IMR-90 (cell line): ENCODE results near the gene ARRB1. TPM values are rescaled to one million over a fixed set of nuclear protein-coding genes. Genes with fewer than 3 reads are reported as not detected.

Experiments
- ATAC-seq: fragments of 200-7000 bp; cut with Tn5 transposase; 2 replicates; pipeline ENCODE4 v1.9.1; 2020; ENCODE audit warnings: low read depth, mild to moderate bottlenecking, moderate library complexity
- BruUV-seq: library from RNA; stranded (reverse); fragments of 400-500 nt; replicated peaks from 2 replicates; lab custom pipeline; 2021; lab: Mats Ljungman, UMichigan
- CTCF ChIA-PET: fragments of 300-600 bp; formaldehyde crosslinking; extraction: SDS; loops from one replicate; lab custom pipeline; 2021; ENCODE audit warnings: antibody characterized with exemption; lab: Yijun Ruan, JAX
- POLR2A ChIA-PET: fragments of 300-600 bp; sonication (Branson Sonifier 250); formaldehyde crosslinking; loops from one replicate; lab custom pipeline; 2022; ENCODE audit warnings: antibody characterized with exemption; ENCODE audit not compliant: unreplicated experiment; lab: Charles Lee
- DNase-seq: peaks from one replicate; pipeline ENCODE4 v3.0.0; 2013
- H2AFZ ChIP-seq: replicated peaks from 2 replicates; pipeline ENCODE3; 2013; ENCODE audit warnings: low read length, mild to moderate bottlenecking; ENCODE audit not compliant: poor library complexity
- H2AK5ac ChIP-seq: 2 replicates; pipeline ENCODE4 v1.6.1; 2013; ENCODE audit warnings: low read depth, low read length, inconsistent platforms
- H2AK9ac ChIP-seq: replicated peaks from 2 replicates; pipeline ENCODE3; 2013; ENCODE audit warnings: mild to moderate bottlenecking, low read depth, low read length, moderate library complexity; ENCODE audit not compliant: poor library complexity
- H2BK120ac ChIP-seq: 2 replicates; pipeline ENCODE4 v1.6.1; 2013; ENCODE audit warnings: low read depth, low read length, inconsistent platforms
- H2BK15ac ChIP-seq: 3 replicates; pipeline ENCODE4 v1.6.1; 2013; ENCODE audit warnings: low read depth, low read length, inconsistent platforms
- H2BK20ac ChIP-seq: 2 replicates; pipeline ENCODE4 v1.6.1; 2013; ENCODE audit warnings: low read depth, mild to moderate bottlenecking, inconsistent platforms, low read length, moderate library complexity
- H2BK5ac ChIP-seq: 2 replicates; pipeline ENCODE4 v1.6.1; 2013; ENCODE audit warnings: mild to moderate bottlenecking, low read depth, low read length, inconsistent platforms; ENCODE audit not compliant: poor library complexity, severe bottlenecking
- H3K14ac ChIP-seq: replicated peaks from 2 replicates; pipeline ENCODE4 v1.6.1; 2013; ENCODE audit warnings: low read depth, low read length, inconsistent platforms
- H3K18ac ChIP-seq: 2 replicates; pipeline ENCODE4 v1.6.1; 2013; ENCODE audit warnings: low read depth, low read length, control low read depth
- H3K23ac ChIP-seq: 2 replicates; pipeline ENCODE4 v1.6.1; 2013; ENCODE audit warnings: low read depth, low read length, inconsistent platforms
- H3K27ac ChIP-seq: 2 replicates; pipeline ENCODE4 v1.5.1; 2013; ENCODE audit warnings: mild to moderate bottlenecking, control low read depth, low read length; ENCODE audit not compliant: insufficient read depth
- H3K27me3 ChIP-seq: 2 replicates; pipeline ENCODE4 v1.6.1; 2013; ENCODE audit warnings: low read length; ENCODE audit not compliant: control insufficient read depth, insufficient read depth
- H3K36me3 ChIP-seq: 2 replicates; pipeline ENCODE4 v1.6.1; 2013; ENCODE audit warnings: low read length, mixed read lengths; ENCODE audit not compliant: control insufficient read depth, insufficient read depth
- H3K4ac ChIP-seq: 2 replicates; pipeline ENCODE4 v1.6.1; 2013; ENCODE audit warnings: low read depth, low read length, inconsistent platforms
- H3K4me1 ChIP-seq: 2 replicates; pipeline ENCODE4 v1.6.1; 2013; ENCODE audit warnings: low read length, mixed read lengths; ENCODE audit not compliant: control insufficient read depth, insufficient read depth
- H3K4me2 ChIP-seq: 2 replicates; pipeline ENCODE4 v1.6.1; 2013; ENCODE audit warnings: low read depth, mild to moderate bottlenecking, control low read depth, low read length, moderate library complexity
- H3K4me3 ChIP-seq: 2 replicates; pipeline ENCODE4 v1.5.1; 2013; ENCODE audit warnings: low read depth, mild to moderate bottlenecking, control low read depth, low read length, moderate library complexity; ENCODE audit not compliant: insufficient read depth
- H3K56ac ChIP-seq: 2 replicates; pipeline ENCODE4 v1.6.1; 2013; ENCODE audit warnings: low read length, inconsistent platforms; ENCODE audit not compliant: insufficient read depth; ENCODE audit errors: extremely low read depth
- H3K79me1 ChIP-seq, 2 experiments: 2 replicates each; pipeline ENCODE4 v1.6.1; 2013; ENCODE audit warnings: low read length in 2 of 2, inconsistent platforms in 1 of 2, low read depth in 1 of 2
- H3K9ac ChIP-seq: 2 replicates; pipeline ENCODE4 v1.6.1; 2013; ENCODE audit warnings: low read depth, low read length, control low read depth
- H3K9me1 ChIP-seq: 2 replicates; pipeline ENCODE4 v1.6.1; 2013; ENCODE audit warnings: low read length, inconsistent platforms; ENCODE audit not compliant: insufficient read depth
- H3K9me3 ChIP-seq: 2 replicates; pipeline ENCODE4 v1.6.1; 2013; ENCODE audit warnings: low read length; ENCODE audit not compliant: control insufficient read depth, insufficient read depth
- H4K20me1 ChIP-seq: 2 replicates; pipeline ENCODE4 v1.6.1; 2013; ENCODE audit warnings: low read length, inconsistent platforms; ENCODE audit not compliant: insufficient read depth
- H4K5ac ChIP-seq: 2 replicates; pipeline ENCODE4 v1.6.1; 2013; ENCODE audit warnings: mild to moderate bottlenecking, low read depth, low read length, control low read depth
- H4K8ac ChIP-seq, 2 experiments: 2 replicates each; pipeline ENCODE4 v1.6.1; 2013; ENCODE audit warnings: low read depth in 2 of 2, low read length in 2 of 2, control low read depth in 1 of 2, inconsistent platforms in 1 of 2
- H4K91ac ChIP-seq: 2 replicates; pipeline ENCODE4 v1.6.1; 2013; ENCODE audit warnings: low read depth, low read length, inconsistent platforms; ENCODE audit not compliant: insufficient read depth
- BHLHE40 ChIP-seq: fragments of 150-350 bp; IDR thresholded peaks from 2 replicates; pipeline ENCODE4 v1.6.1; 2016; ENCODE audit warnings: mild to moderate bottlenecking, low read depth, low read length
- CEBPB ChIP-seq: IDR thresholded peaks from 2 replicates; pipeline ENCODE4 v1.6.1; 2012; ENCODE audit warnings: low read depth, low read length, improper control_type of control experiment
- ELK1 ChIP-seq: fragments of 150-350 bp; IDR thresholded peaks from 2 replicates; pipeline ENCODE4 v1.6.1; 2016; ENCODE audit warnings: low read depth, mild to moderate bottlenecking, low read length, moderate library complexity, borderline replicate concordance
- FOS ChIP-seq: fragments of 150-350 bp; IDR thresholded peaks from 2 replicates; pipeline ENCODE4 v1.6.1; 2016; ENCODE audit warnings: low read depth, low read length
- MAFK ChIP-seq: IDR thresholded peaks from 2 replicates; pipeline ENCODE4 v1.6.1; 2012; ENCODE audit warnings: low read depth, low read length, improper control_type of control experiment
- MAZ ChIP-seq: IDR thresholded peaks from 2 replicates; pipeline ENCODE4 v1.6.1; 2012; ENCODE audit warnings: low read depth, mild to moderate bottlenecking, low read length, improper control_type of control experiment, moderate library complexity, borderline replicate concordance
- MXI1 ChIP-seq: IDR thresholded peaks from 2 replicates; pipeline ENCODE4 v1.6.1; 2012; ENCODE audit warnings: low read depth, mild to moderate bottlenecking, low read length, moderate library complexity, borderline replicate concordance
- NFE2L2 ChIP-seq: fragments of 150-350 bp; IDR thresholded peaks from 2 replicates; pipeline ENCODE4 v1.6.1; 2016; ENCODE audit warnings: low read depth, mild to moderate bottlenecking, low read length
- POLR2A ChIP-seq: IDR thresholded peaks from 2 replicates; pipeline ENCODE4 v1.6.1; 2012; ENCODE audit warnings: mild to moderate bottlenecking, low read depth, low read length
- RCOR1 ChIP-seq: IDR thresholded peaks from 2 replicates; pipeline ENCODE4 v1.6.1; 2012; ENCODE audit warnings: mild to moderate bottlenecking, low read length, improper control_type of control experiment; ENCODE audit not compliant: insufficient replicate concordance
- RFX5 ChIP-seq: IDR thresholded peaks from 2 replicates; pipeline ENCODE4 v1.8.0; 2012; ENCODE audit warnings: low read depth, mild to moderate bottlenecking, low read length, moderate library complexity
- SMC3 ChIP-seq: fragments of 150-350 bp; IDR thresholded peaks from 2 replicates; pipeline ENCODE4 v1.6.1; 2016; ENCODE audit warnings: low read depth, mild to moderate bottlenecking, antibody characterized with exemption, low read length, moderate library complexity
- USF2 ChIP-seq: fragments of 150-350 bp; IDR thresholded peaks from 2 replicates; pipeline ENCODE4 v1.6.1; 2017; ENCODE audit warnings: mild to moderate bottlenecking, antibody characterized with exemption, low read length, low read depth
- WGBS, 2 experiments: methylation state at CpG; one replicate each; pipeline versions ENCODE4 v1.1.5 to v1.1.7; 2013; ENCODE audit warnings: missing lambda C conversion rate in 2 of 2; ENCODE audit not compliant: insufficient read length in 1 of 2; ENCODE audit errors: extremely low coverage in 2 of 2; 5-methylcytosine and 5-hydroxymethylcytosine counted together
- dilution Hi-C: fragments of 300-500 bp; cut with HindIII; formaldehyde crosslinking; loops from one replicate; pipeline ENCODE4 v1.14.3; 2018; ENCODE audit warnings: low sequenced_read_pairs; ENCODE audit not compliant: unreplicated experiment
- in situ Hi-C: fragments of 300-500 bp; cut with MboI; formaldehyde crosslinking; loops from 3 replicates; pipeline ENCODE4 v1.14.3; 2019; ENCODE audit warnings: low sequenced_read_pairs, inconsistent platforms, mixed read lengths
- intact Hi-C: fragments of 100-400 bp; cut with micrococcal nuclease; formaldehyde crosslinking; loops from 2 replicates; pipeline ENCODE4 v1.10.0; 2022
- polyA plus RNA-seq, 3 experiments: library from polyadenylated mRNA; depleted of rRNA; stranded (reverse); fragments of >200 nt; gene quantifications; 2 replicates each; pipeline ENCODE4 v1.2.3, GENCODE V29; 2012; ENCODE audit warnings: low replicate concordance in 1 of 3
- total RNA-seq: library from RNA; depleted of rRNA; stranded (reverse); fragments of >200 nt; gene quantifications from 2 replicates; pipeline ENCODE4 v1.2.3, GENCODE V29; 2012

ARRB1 gene
- total and polyA plus RNA-seq, 2 of the 4 experiments (the other 2 are of a cell fraction): 11.0 to 17.4 TPM

GRCh38 chr11:75242722-75243600 lies 108.5 kb downstream of the ARRB1 start:
- H3K4me2 ChIP-seq: no peak overlapping the region
- no peak overlapping the region for H4K8ac ChIP-seq
- no peaks in the 10 kb centered on the region; the same call in 1 of the 2 replicates for H4K20me1 ChIP-seq
- H2AK9ac ChIP-seq: no peak overlapping the region
- no peak overlapping the region for H3K14ac ChIP-seq
- no peak overlapping the region for H3K4ac ChIP-seq
- H2BK120ac ChIP-seq: no peak overlapping the region
- no peak overlapping the region; the same call in 1 of the 2 replicates for H3K23ac ChIP-seq
- H2BK5ac ChIP-seq: no peak overlapping the region
- no peaks in the 10 kb centered on the region for H3K4me1 ChIP-seq
- no peaks in the 10 kb centered on the region for H3K9me1 ChIP-seq
- no TSS peak for BruUV-seq
- no peak overlapping the region for H3K4me3 ChIP-seq
- H3K79me1 ChIP-seq: no peaks in the 10 kb centered on the region
- no peak overlapping the region for H3K56ac ChIP-seq
- CTCF ChIA-PET: interaction anchor here (1.0 to 2.4 kb wide), 11 partner anchors 9 to 178 kb away, joined by 3 to 7 read pairs (median 5); no protein-coding TSS in a partner anchor
- intact Hi-C loops: no loop called here
- H2BK20ac ChIP-seq: no peak overlapping the region
- no peak for DNase-seq
- no peak overlapping the region for H3K27ac ChIP-seq
- H2AK5ac ChIP-seq: no peak overlapping the region
- no peak overlapping the region for H3K18ac ChIP-seq
- H4K91ac ChIP-seq: no peak overlapping the region
- no peaks in the 10 kb centered on the region for H3K9me3 ChIP-seq
- in situ Hi-C loops: no loop called here
- H3K9ac ChIP-seq: no peak overlapping the region
- H3K36me3 ChIP-seq: no peaks in the 10 kb centered on the region
- H2AFZ ChIP-seq: no peak overlapping the region
- peaks cover 84% of the 10 kb centered on the region for H3K27me3 ChIP-seq
- no peak for ATAC-seq
- TF ChIP-seq CEBPB (no peak), BHLHE40 (no peak), USF2 (no peak), NFE2L2 (no peak), MAZ (no peak), FOS (no peak), RFX5 (no peak), SMC3 (no peak), RCOR1 (no peak), MXI1 (no peak), MAFK (no peak), ELK1 (no peak), POLR2A (no peak)
- H4K5ac ChIP-seq: no peak overlapping the region
- no CpG with 5 or more reads among the region's 16 CpGs for WGBS, 2 experiments
- POLR2A ChIA-PET: no interaction called here
- dilution Hi-C loops: no loop called here
- H2BK15ac ChIP-seq: no peak overlapping the region
